Measurements from ENCODE around the gene ARV1. TPM values are rescaled to one million over a fixed set of nuclear protein-coding genes. Genes with fewer than 3 reads are reported as not detected.
"Not testable (repeated sequence)": the region's sequence is repeated elsewhere in the genome, so short reads cannot be mapped to it uniquely, and the experiment has no call there.

Gene ARV1
- total RNA-seq, 6 experiments from 2014 or later = 9.2 to 18.7 (median 13.4) TPM

DNA sequence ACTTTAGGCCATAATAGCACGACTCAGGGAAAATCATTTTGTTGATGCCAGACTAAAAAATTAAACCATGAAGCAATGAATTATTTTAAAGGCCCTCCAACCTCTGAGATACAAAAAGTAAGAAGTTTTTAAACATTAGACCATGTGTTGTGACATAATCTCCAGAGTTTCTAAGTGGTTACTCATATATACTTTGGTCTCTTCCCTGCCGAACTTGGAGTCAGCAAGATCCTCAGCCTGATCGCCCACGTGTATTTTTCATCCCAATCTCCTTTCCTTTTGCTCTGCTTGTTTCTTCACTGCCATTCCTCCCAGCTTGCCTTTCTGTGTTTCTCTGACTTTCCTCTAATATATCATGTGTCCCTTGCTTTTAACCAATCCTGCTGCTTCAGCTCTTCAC lies 3.8 kb downstream of the ARV1 start:
- peaks cover 0 to 11% (median 5%) of the 10 kb centered on the region in 4 donors for H3K4me1 ChIP-seq
- H3K27me3 ChIP-seq = no peaks in the 10 kb centered on the region
- no peaks in the 10 kb centered on the region for H3K36me3 ChIP-seq
- ATAC-seq (no peak), DNase-seq (no peak)
- TF ChIP-seq POLR2A (IDR thresholded peaks at IDR 0.05) = no peak
- TF ChIP-seq, protein P1, sequence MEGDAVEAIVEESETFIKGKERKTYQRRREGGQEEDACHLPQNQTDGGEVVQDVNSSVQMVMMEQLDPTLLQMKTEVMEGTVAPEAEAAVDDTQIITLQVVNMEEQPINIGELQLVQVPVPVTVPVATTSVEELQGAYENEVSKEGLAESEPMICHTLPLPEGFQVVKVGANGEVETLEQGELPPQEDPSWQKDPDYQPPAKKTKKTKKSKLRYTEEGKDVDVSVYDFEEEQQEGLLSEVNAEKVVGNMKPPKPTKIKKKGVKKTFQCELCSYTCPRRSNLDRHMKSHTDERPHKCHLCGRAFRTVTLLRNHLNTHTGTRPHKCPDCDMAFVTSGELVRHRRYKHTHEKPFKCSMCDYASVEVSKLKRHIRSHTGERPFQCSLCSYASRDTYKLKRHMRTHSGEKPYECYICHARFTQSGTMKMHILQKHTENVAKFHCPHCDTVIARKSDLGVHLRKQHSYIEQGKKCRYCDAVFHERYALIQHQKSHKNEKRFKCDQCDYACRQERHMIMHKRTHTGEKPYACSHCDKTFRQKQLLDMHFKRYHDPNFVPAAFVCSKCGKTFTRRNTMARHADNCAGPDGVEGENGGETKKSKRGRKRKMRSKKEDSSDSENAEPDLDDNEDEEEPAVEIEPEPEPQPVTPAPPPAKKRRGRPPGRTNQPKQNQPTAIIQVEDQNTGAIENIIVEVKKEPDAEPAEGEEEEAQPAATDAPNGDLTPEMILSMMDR (IDR thresholded peaks at IDR 0.05) = no peak
- no peaks in the 10 kb centered on the region for H3K9me3 ChIP-seq
- intact Hi-C loops (cut with DNase I) = no loop called here
- 72% methylated on average over 4 of the region's 4 CpGs for WGBS (ENCODE audit: insufficient coverage, low coverage, low lambda C conversion rate, missing lambda C conversion rate)
- H3K27ac ChIP-seq = no peak overlapping the region
- H3K4me3 ChIP-seq = no peak overlapping the region

DNA sequence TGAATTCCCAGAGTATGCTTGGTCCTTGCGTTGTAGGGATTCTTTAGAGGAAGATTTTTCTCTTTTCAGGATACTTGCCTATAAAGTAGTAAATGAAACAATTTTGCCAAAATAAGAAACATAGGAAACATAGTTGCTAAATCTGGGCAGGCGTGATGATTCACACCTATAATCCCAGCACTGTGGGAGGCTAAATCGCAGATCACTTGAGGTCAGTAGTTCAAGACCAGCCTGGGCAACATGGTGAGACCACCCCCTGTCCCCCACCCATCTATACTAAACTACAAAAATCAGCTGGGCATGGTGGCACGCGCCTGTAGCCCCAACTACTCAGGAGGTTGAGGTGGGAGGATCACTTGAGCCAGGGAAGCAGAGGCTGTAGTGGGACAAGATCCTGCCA lies 4.9 kb downstream of the ARV1 start:
- Histone ChIP-seq H3K4me1 (peaks cover 0 to 11% (median 4%) of the 10 kb centered on the region in 4 donors), H3K27me3 (no peaks in the 10 kb centered on the region), H3K36me3 (no peaks in the 10 kb centered on the region), H3K9me3 (no peaks in the 10 kb centered on the region), H3K4me3 (no peak overlapping the region), H3K27ac (no peak overlapping the region)
- WGBS (ENCODE audit: insufficient coverage, low coverage, low lambda C conversion rate, missing lambda C conversion rate) = 92% methylated on average over 5 of the region's 5 CpGs
- TF ChIP-seq, protein P1 (IDR thresholded peaks at IDR 0.05) = no peak
- TF ChIP-seq POLR2A (IDR thresholded peaks at IDR 0.05) = no peak
- intact Hi-C loops (cut with DNase I) = no loop called here
- ATAC-seq (no peak), DNase-seq (no peak)

DNA sequence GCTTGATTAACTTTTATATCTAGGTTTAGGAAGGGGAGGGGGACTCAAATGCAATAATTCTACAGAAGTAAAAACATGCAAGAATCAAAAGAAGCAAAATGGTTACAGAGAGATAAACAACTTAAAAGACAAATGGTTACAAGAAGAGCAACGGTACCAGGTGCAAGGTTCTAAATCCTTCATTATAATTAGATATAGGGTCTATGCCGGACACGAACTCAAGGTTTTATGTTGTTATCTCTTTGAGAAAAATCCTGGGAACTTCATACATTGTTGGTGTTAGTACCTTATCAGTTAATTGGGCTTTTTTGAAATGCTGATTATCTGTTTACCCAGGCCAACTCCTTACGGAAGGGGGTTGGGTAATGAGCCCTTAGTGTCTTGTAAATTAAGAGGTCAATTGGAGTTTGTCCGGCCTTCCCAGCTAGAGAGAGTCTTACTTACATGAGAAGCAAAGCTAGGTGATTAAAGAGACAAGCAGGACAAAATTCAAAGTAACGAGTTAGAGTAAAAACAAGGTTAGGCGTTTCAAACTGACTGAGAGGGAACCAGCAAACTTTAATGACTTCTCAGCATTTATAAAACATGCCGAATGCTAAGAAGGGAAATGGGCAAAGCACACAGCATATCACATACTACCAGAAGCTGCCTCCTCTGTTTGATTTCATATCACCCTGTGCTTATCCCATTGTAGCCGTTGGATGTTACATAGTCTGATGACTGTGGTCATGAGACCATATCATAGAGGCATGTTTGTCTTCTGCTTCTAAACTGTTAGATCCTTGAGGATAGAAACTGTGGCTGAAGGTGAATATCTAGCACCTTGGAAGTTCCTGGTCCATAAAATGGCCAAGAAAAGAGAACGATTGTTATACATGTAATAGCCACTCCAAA lies 6.0 kb downstream of the ARV1 start:
- H3K4me1 ChIP-seq; H3K9me3 ChIP-seq; H3K36me3 ChIP-seq; ATAC-seq; H3K27ac ChIP-seq; DNase-seq; H3K27me3 ChIP-seq; H3K4me3 ChIP-seq; intact Hi-C loops (cut with DNase I): not testable (repeated sequence)
- WGBS (ENCODE audit: insufficient coverage, low coverage, low lambda C conversion rate, missing lambda C conversion rate) = 77% methylated on average over 10 of the region's 10 CpGs

DNA sequence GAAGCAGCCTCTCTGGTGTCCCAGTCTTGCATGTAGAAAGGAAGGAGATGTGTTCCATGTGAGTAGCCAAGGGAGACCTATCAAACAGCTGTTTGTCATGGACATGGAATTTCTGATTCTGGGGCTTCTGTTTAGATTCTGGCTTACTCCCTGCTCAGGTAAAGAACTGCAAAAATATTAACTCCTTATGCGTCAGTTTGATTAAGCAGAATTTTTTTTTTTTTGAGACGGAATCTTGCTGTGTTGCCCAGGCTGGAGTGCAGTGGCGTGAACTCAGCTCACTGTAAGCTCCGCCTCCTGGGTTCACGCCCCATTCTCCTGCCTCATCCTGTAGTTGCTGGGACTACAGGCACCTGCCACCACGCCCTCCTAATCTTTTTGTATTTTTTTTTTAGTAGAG lies 6.8 kb downstream of the ARV1 start:
- 84% methylated on average over 4 of the region's 6 CpGs for WGBS (ENCODE audit: insufficient coverage, low coverage, low lambda C conversion rate, missing lambda C conversion rate)
- DNase-seq = no peak

DNA sequence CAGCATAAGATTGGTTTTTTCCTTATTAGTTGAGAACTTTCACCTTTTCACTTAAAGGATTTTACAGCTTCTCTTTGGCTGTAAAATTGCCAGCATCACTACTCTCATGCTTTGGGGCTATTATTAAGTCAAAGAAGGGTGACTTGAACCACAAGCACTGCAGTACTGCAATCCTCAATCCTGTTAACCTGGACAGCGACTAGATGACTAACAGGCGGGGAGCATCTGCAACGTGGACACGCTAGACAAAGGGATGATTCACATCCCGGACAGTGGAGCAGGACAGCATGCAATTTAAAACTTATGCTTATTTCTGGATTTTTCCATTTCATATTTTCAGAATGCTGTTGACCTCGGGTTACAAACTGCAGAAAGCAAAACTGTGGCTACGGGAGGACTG lies 8.1 kb downstream of the ARV1 start:
- intact Hi-C loops (cut with DNase I) = no loop called here
- DNase-seq (no peak), ATAC-seq (no peak)
- Histone ChIP-seq H3K9me3 (no peaks in the 10 kb centered on the region), H3K4me1 (no peaks in the 10 kb centered on the region), H3K4me3 (no peak overlapping the region), H3K36me3 (peaks cover 0 to 16% (median 7%) of the 10 kb centered on the region in 4 donors), H3K27ac (no peak overlapping the region), H3K27me3 (no peaks in the 10 kb centered on the region)
- no peak for TF ChIP-seq POLR2A (IDR thresholded peaks at IDR 0.05)
- TF ChIP-seq, protein P1 (IDR thresholded peaks at IDR 0.05) = no peak
- 88% methylated on average over 7 of the region's 7 CpGs for WGBS (ENCODE audit: insufficient coverage, low coverage, low lambda C conversion rate, missing lambda C conversion rate)

More for the DNA sequence above, 6.8 kb downstream of the ARV1 start:
- no peak overlapping the region for H3K27ac ChIP-seq
- no peaks in the 10 kb centered on the region for H3K4me1 ChIP-seq
- no peaks in the 10 kb centered on the region for H3K27me3 ChIP-seq
- H3K9me3 ChIP-seq = no peaks in the 10 kb centered on the region
- H3K4me3 ChIP-seq = no peak overlapping the region
- TF ChIP-seq POLR2A (IDR thresholded peaks at IDR 0.05) = no peak
- TF ChIP-seq, protein P1 (IDR thresholded peaks at IDR 0.05) = no peak
- ATAC-seq = no peak
- peaks cover 0 to 9% (median 4%) of the 10 kb centered on the region in 4 donors for H3K36me3 ChIP-seq
- intact Hi-C loops (cut with DNase I) = no loop called here
